Retinal pigment epithelial cell (primary cell): ENCODE results near the gene STK38.

Source experiments
- DNase-seq: peaks from one replicate; pipeline ENCODE4 v3.0.0-alpha.2; 2010; ENCODE audit warnings: low read depth
- H3K4me3 ChIP-seq: 2 replicates; pipeline ENCODE4 v1.5.1; 2011; ENCODE audit warnings: mild to moderate bottlenecking, low read length, control low read depth, moderate library complexity
- CTCF ChIP-seq: conservative IDR thresholded peaks from 2 replicates; pipeline ENCODE4 v1.5.1; 2011; ENCODE audit warnings: low read depth, low read length, control low read depth, inconsistent platforms

STK38 gene

GRCh38 chr6:36539814-36540568 is 7.3 kb downstream of the STK38 start:
- TF ChIP-seq CTCF = no peak
- H3K4me3 ChIP-seq = no peak overlapping the region
- DNase-seq = no peak

GRCh38 chr6:36536873-36537547 is 10.3 kb downstream of the STK38 start:
- no peak for TF ChIP-seq CTCF
- DNase-seq = no peak
- H3K4me3 ChIP-seq = no peak overlapping the region

- DNase-seq = no peak
- H3K4me3 ChIP-seq = no peak overlapping the region
- TF ChIP-seq CTCF = no peak
Measured at GRCh38 chr6:36533321-36533720, 14.0 kb downstream of the STK38 start.

GRCh38 chr6:36526066-36526465 is 21.2 kb downstream of the STK38 start:
- TF ChIP-seq CTCF = no peak
- DNase-seq = no peak
- H3K4me3 ChIP-seq = no peak overlapping the region

- TF ChIP-seq CTCF = no peak
- DNase-seq = no peak
- no peak overlapping the region for H3K4me3 ChIP-seq
Measured at GRCh38 chr6:36525346-36525745, 21.9 kb downstream of the STK38 start.

GRCh38 chr6:36524871-36525270 is 22.4 kb downstream of the STK38 start:
- H3K4me3 ChIP-seq = no peak overlapping the region
- no peak for DNase-seq
- TF ChIP-seq CTCF = no peak

- no peak overlapping the region for H3K4me3 ChIP-seq
- TF ChIP-seq CTCF = no peak
- no peak for DNase-seq
Measured at GRCh38 chr6:36523936-36524499, 23.3 kb downstream of the STK38 start.
